Keratinocyte (primary cell): ENCODE data around the gene ATP9B. TPM values are rescaled to one million over a fixed set of nuclear protein-coding genes. Genes with fewer than 3 reads are reported as not detected.

Experiments used
- DNase-seq: peaks from one replicate; pipeline ENCODE4 v3.0.0-alpha.2; 2011; ENCODE audit warnings: low read depth, missing footprints, low spot score
- FAIRE-seq: peaks from 2 replicates; lab custom pipeline; 2011; peaks lifted over from hg19 to GRCh38; lab: Jason Lieb, UNC
- H2AFZ ChIP-seq: 2 replicates; pipeline ENCODE4 v1.6.0; 2012; ENCODE audit warnings: low read length, control low read depth, inconsistent platforms; ENCODE audit not compliant: control insufficient read depth
- H3K27ac ChIP-seq: 2 replicates; pipeline ENCODE4 v1.5.1; 2011; ENCODE audit warnings: low read length; ENCODE audit not compliant: control insufficient read depth, insufficient read depth
- H3K27me3 ChIP-seq: 3 replicates; pipeline ENCODE4 v1.6.0; 2011; ENCODE audit warnings: low read length; ENCODE audit not compliant: control insufficient read depth, insufficient read depth; ENCODE audit errors: extremely low read depth
- H3K36me3 ChIP-seq, 2 experiments: 2 replicates in 1 of 2; 3 replicates in 1 of 2; pipeline ENCODE4 v1.5.1; 2011; ENCODE audit warnings: low read length in 2 of 2, mild to moderate bottlenecking in 1 of 2; ENCODE audit not compliant: control insufficient read depth in 2 of 2, insufficient read depth in 2 of 2; ENCODE audit errors: extremely low read depth in 1 of 2
- H3K4me1 ChIP-seq: 3 replicates; pipeline ENCODE4 v1.5.1; 2011; ENCODE audit warnings: low read length; ENCODE audit not compliant: control insufficient read depth, insufficient read depth; ENCODE audit errors: extremely low read depth
- H3K4me2 ChIP-seq: 3 replicates; pipeline ENCODE4 v1.6.0; 2011; ENCODE audit warnings: low read depth, low read length; ENCODE audit not compliant: control insufficient read depth, insufficient read depth; ENCODE audit errors: extremely low read depth
- H3K4me3 ChIP-seq, 3 experiments: fragments of 200-600 bp in 1 of 3; sonication (generic) in 1 of 3; 2 replicates in 2 of 3; 3 replicates in 1 of 3; pipeline ENCODE4 v1.5.1; 2011 to 2016; ENCODE audit warnings: low read length in 3 of 3, mild to moderate bottlenecking in 3 of 3, control low read depth in 2 of 3, inconsistent platforms in 1 of 3, low read depth in 1 of 3, mixed read lengths in 1 of 3, mixed run types in 1 of 3, moderate library complexity in 1 of 3; ENCODE audit not compliant: control insufficient read depth in 2 of 3, insufficient read depth in 2 of 3; ENCODE audit errors: extremely low read depth in 1 of 3
- H3K79me2 ChIP-seq: 2 replicates; pipeline ENCODE4 v1.6.0; 2012; ENCODE audit warnings: low read length; ENCODE audit not compliant: control insufficient read depth, insufficient read depth
- H3K9ac ChIP-seq: 3 replicates; pipeline ENCODE4 v1.6.0; 2011; ENCODE audit warnings: low read length; ENCODE audit not compliant: control insufficient read depth, insufficient read depth; ENCODE audit errors: extremely low read depth
- H3K9me1 ChIP-seq: 3 replicates; pipeline ENCODE4 v1.6.0; 2011; ENCODE audit warnings: low read length; ENCODE audit not compliant: control insufficient read depth, insufficient read depth; ENCODE audit errors: extremely low read depth
- H3K9me3 ChIP-seq: 2 replicates; pipeline ENCODE4 v1.5.1; 2012; ENCODE audit warnings: low read depth, low read length; ENCODE audit not compliant: control insufficient read depth
- H4K20me1 ChIP-seq: 3 replicates; pipeline ENCODE4 v1.6.0; 2011; ENCODE audit warnings: low read length; ENCODE audit not compliant: control insufficient read depth, insufficient read depth; ENCODE audit errors: extremely low read depth
- CTCF ChIP-seq, 3 experiments: IDR thresholded peaks in 1 of 3; conservative IDR thresholded peaks in 1 of 3; optimal IDR thresholded peaks in 1 of 3; 2 replicates in 2 of 3; 3 replicates in 1 of 3; pipeline versions ENCODE3 to v1.5.1; 2011; ENCODE audit warnings: low read length in 3 of 3, mild to moderate bottlenecking in 3 of 3, moderate library complexity in 2 of 3, control low read depth in 1 of 3, inconsistent platforms in 1 of 3; ENCODE audit not compliant: insufficient read depth in 2 of 3; ENCODE audit errors: extremely low read depth in 1 of 3
- EZH2 ChIP-seq: IDR thresholded peaks from one replicate; pipeline ENCODE4 v1.6.1; 2012; ENCODE audit warnings: inconsistent platforms, mild to moderate bottlenecking, low read length, moderate library complexity
- dilution Hi-C: fragments of 300-500 bp; cut with MboI; formaldehyde crosslinking; loops from one replicate; pipeline ENCODE4 v1.7.0; 2020; ENCODE audit warnings: low sequenced_read_pairs; ENCODE audit not compliant: extremely low pct_ligation_motif_present
- polyA plus RNA-seq, 5 experiments: library from polyadenylated mRNA; depleted of rRNA in 3 of 5; stranded (reverse) in 3 of 5; stranded (forward) in 1 of 5; unstranded in 1 of 5; fragments of >200 nt; gene quantifications; 1 replicate in 1 of 5; 2 replicates in 3 of 5; 3 replicates in 1 of 5; pipeline versions ENCODE4 v1.2.1 to v1.2.3, GENCODE V29; 2011 to 2012; ENCODE audit warnings: missing spikeins in 2 of 5, low read depth in 1 of 5, low replicate concordance in 1 of 5

Gene ATP9B
- polyA plus RNA-seq, 1 donor (not counting 4 experiments of a cell fraction or from before 2014, with no cell fraction given): 16.1 TPM

- Histone ChIP-seq H3K79me2 (no peaks in the 10 kb centered on the region), H3K9me3 (no peaks in the 10 kb centered on the region), H3K9ac (no peak overlapping the region), H3K27me3 (no peaks in the 10 kb centered on the region), H3K4me3 (no peak overlapping the region), H3K4me2 (no peak overlapping the region), H3K4me1 (no peaks in the 10 kb centered on the region), H3K9me1 (no peaks in the 10 kb centered on the region), H3K36me3 (peaks cover 10 to 14% of the 10 kb centered on the region in 2 experiments), H2AFZ (no peak overlapping the region), H4K20me1 (no peaks in the 10 kb centered on the region), H3K27ac (no peak overlapping the region)
- no peak for TF ChIP-seq EZH2
- TF ChIP-seq CTCF (optimal IDR thresholded peaks at IDR 0.05 in 1 of 3, IDR thresholded peaks at IDR 0.05 in 1 of 3, conservative IDR thresholded peaks at IDR 0.05 in 1 of 3; ENCODE audit: extremely low read depth in 1 of 3, insufficient read depth in 2 of 3, low read length in 3 of 3): no peak
- FAIRE-seq (no peak), DNase-seq (no peak)
- dilution Hi-C loops: no loop called here
These were observed 274.5 kb downstream of the ATP9B start for GRCh38 chr18:79343567-79344207.

DNA sequence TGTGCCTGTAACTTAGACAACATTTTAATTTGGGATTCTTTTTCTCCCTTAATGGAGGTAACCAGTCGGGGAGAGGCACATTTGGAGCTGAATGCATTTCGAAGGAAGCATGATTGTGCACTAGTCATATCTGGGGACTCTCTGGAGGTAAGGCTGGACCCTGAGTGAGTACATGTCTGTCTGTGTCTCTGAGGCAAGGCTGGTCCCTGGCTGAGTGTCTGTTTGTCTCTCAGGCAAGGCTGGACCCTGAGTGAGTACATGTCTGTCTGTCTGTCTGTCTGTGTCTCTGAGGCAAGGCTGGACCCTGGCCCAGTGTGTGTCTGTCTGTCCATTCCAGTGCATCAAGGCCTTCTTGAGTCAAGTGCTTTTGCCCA, 275.0 kb downstream of the ATP9B start:
- Histone ChIP-seq H2AFZ (no peak overlapping the region), H4K20me1 (no peaks in the 10 kb centered on the region), H3K4me1 (no peaks in the 10 kb centered on the region), H3K27ac (no peak overlapping the region), H3K4me3 (no peak overlapping the region), H3K9me1 (no peaks in the 10 kb centered on the region), H3K9ac (no peak overlapping the region), H3K9me3 (no peaks in the 10 kb centered on the region), H3K79me2 (no peaks in the 10 kb centered on the region), H3K36me3 (peaks cover 14% of the 10 kb centered on the region in 2 experiments), H3K4me2 (no peak overlapping the region), H3K27me3 (no peaks in the 10 kb centered on the region)
- dilution Hi-C loops: no loop called here
- TF ChIP-seq EZH2: no peak
- no peak for TF ChIP-seq CTCF (optimal IDR thresholded peaks at IDR 0.05 in 1 of 3, IDR thresholded peaks at IDR 0.05 in 1 of 3, conservative IDR thresholded peaks at IDR 0.05 in 1 of 3; ENCODE audit: extremely low read depth in 1 of 3, insufficient read depth in 2 of 3, low read length in 3 of 3)
- no peak for DNase-seq
- no peak for FAIRE-seq
